ENCODE results near the gene CFAP46. TPM values are rescaled to one million over a fixed set of nuclear protein-coding genes. Genes with fewer than 3 reads are reported as not detected.
"Not testable (repeated sequence)": the region's sequence is repeated elsewhere in the genome, so short reads cannot be mapped to it uniquely, and the experiment has no call there.

Gene CFAP46
- total RNA-seq, 1 donor from 2014 or later = not detected

DNA sequence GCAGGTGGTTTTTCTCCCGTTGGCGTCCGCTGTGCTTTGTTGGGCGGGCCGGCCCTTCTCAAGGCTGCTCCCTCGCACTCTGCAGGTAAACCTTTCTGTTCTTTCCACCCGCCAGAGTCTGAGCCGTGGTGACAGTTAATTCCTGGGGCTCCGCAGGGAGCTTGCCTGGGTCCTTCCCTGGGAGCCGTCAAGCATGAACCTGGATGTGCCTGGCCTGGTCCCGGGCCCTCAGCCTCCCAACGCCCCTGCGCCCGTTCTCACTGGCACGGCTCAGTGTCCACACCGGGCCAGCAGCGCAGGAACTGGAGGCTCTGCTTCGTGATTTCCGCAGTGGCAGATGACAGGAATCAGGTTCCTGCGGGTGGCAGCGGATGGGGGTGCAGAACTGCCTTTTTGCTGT is 145.5 kb downstream of the CFAP46 start:
- H3K36me3 Mint-ChIP-seq (ENCODE audit: low read depth) = no peaks in the 10 kb centered on the region
- intact Hi-C loops (cut with micrococcal nuclease) = no loop called here
- no peak overlapping the region for H3K27ac Mint-ChIP-seq
- no peak for DNase-seq
- H3K4me1 Mint-ChIP-seq = no peaks in the 10 kb centered on the region
- no peaks in the 10 kb centered on the region for H3K9me3 Mint-ChIP-seq
- no peak overlapping the region for H3K4me3 Mint-ChIP-seq
- H3K27me3 Mint-ChIP-seq = no peaks in the 10 kb centered on the region

DNA sequence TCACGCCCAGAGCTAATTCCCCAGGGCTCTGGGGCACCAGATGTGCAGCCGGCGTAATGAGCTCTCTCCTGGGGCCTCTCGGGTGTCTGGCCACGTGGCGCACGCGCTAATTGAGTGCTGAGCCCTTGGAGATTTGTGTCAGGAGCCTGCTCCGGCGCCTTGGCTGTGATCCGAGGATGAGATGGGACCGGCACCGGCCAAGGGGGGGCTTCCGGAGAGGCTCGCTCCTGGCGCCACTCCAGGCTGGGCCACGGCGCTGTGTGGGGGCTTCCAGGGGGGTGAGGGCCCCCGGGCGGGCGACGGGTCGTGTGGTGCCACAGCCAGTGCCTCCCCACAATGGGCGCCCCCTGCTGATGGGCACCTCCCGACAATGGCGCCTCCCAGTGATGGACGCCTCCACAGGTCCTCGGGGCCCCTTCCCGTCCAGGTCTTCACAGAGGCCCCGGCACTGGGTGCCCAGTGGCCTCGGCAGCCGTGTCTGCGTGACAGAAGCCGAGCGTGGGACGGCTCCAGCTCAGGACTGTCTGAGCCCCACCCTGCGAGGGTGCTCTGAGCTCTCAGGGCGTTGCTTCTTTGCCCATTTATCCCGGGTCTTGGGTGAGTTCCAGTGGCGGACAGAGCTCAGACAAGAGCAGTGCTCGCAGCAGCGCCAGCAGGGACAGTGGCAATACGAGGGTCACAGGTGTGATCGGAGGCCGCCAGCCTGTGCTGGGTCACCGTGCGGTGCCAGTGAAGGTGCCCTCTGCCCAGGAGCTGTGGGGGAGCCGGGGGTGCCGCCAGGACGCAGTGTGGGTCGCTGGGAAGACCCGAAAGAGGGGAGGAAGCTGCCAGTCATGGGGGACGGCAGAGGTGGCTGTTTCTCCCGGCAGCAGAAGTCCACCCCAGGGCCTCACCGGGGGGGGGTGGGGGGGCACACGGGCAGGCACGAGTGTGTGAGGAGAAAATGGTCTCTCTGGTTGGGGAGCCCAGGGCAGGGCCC is 148.2 kb downstream of the CFAP46 start:
- no peak for DNase-seq
- Mint-ChIP-seq H3K27me3 (peaks cover 8% of the 10 kb centered on the region), H3K36me3 (ENCODE audit: low read depth) (no peaks in the 10 kb centered on the region), H3K27ac (no peak overlapping the region), H3K4me1 (no peaks in the 10 kb centered on the region), H3K9me3 (no peaks in the 10 kb centered on the region), H3K4me3 (no peak overlapping the region)
- intact Hi-C loops (cut with micrococcal nuclease) = no loop called here

DNA sequence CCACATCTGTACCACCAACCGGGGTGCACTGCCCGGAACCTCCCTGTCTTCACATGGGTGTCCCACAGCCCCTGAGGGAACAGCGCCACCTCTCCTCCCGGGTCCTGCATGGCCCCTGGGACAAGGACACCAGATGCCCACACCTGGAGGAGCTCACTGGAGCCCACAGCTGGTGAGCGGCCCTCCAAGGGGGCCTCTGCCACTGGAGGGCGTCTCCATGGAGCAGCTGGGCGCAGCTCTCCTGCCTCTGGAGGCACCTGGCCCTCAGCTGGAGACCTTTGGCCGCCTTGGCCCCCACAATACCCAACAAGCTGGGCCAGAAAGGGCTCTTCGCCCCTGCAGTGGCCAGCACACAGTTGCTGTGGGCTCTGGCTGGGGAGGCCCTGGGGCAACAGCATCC is 149.2 kb downstream of the CFAP46 start:
- Mint-ChIP-seq H3K4me1 (no peaks in the 10 kb centered on the region), H3K9me3 (no peaks in the 10 kb centered on the region), H3K36me3 (ENCODE audit: low read depth) (no peaks in the 10 kb centered on the region), H3K27me3 (peaks cover 11% of the 10 kb centered on the region), H3K27ac (no peak overlapping the region), H3K4me3 (no peak overlapping the region)
- DNase-seq = no peak
- intact Hi-C loops (cut with micrococcal nuclease) = no loop called here

DNA sequence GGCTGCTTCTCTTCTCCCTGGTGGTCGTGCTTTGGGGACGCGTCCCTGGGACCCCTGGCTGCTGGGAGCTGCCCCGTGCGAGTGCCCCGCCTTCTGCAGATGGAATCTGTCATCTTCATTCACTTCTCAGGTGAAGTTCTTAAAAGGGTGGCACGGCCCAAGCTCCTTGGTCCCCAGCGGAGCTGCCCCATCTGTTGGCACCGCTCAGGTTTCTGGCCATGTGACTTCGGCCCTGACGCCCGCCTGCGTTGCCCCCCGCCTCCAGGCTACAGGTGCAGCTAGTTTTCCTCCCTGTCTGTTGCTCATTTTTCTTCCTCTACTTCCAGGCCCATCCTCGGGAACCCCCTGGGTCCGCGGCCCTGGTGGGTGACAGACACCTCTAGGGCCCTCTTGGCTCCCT is 149.6 kb downstream of the CFAP46 start:
- H3K36me3 Mint-ChIP-seq (ENCODE audit: low read depth) = no peaks in the 10 kb centered on the region
- no peaks in the 10 kb centered on the region for H3K4me1 Mint-ChIP-seq
- no peak for DNase-seq
- no peak overlapping the region for H3K4me3 Mint-ChIP-seq
- peaks cover 11% of the 10 kb centered on the region for H3K27me3 Mint-ChIP-seq
- H3K9me3 Mint-ChIP-seq = no peaks in the 10 kb centered on the region
- intact Hi-C loops (cut with micrococcal nuclease) = no loop called here
- no peak overlapping the region for H3K27ac Mint-ChIP-seq

DNA sequence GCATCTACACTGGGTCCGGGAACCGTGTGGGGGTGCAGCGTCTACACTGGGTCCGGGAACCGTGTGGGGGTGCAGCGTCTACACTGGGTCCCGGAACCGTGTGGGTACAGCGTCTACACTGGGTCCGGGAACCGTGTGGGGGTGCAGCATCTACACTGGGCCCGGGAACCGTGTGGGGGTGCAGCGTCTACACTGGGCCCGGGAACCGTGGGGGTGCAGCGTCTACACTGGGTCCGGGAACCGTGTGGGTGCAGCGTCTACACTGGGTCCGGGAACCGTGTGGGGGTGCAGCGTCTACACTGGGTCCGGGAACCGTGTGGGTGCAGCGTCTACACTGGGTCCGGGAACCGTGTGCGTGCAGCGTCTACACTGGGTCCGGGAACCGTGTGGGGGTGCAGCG is 150.3 kb downstream of the CFAP46 start:
- H3K27me3 Mint-ChIP-seq = peaks cover 11% of the 10 kb centered on the region
- intact Hi-C loops (cut with micrococcal nuclease); H3K4me1 Mint-ChIP-seq; H3K4me3 Mint-ChIP-seq; H3K27ac Mint-ChIP-seq; DNase-seq; H3K9me3 Mint-ChIP-seq; H3K36me3 Mint-ChIP-seq (ENCODE audit: low read depth): not testable (repeated sequence)

DNA sequence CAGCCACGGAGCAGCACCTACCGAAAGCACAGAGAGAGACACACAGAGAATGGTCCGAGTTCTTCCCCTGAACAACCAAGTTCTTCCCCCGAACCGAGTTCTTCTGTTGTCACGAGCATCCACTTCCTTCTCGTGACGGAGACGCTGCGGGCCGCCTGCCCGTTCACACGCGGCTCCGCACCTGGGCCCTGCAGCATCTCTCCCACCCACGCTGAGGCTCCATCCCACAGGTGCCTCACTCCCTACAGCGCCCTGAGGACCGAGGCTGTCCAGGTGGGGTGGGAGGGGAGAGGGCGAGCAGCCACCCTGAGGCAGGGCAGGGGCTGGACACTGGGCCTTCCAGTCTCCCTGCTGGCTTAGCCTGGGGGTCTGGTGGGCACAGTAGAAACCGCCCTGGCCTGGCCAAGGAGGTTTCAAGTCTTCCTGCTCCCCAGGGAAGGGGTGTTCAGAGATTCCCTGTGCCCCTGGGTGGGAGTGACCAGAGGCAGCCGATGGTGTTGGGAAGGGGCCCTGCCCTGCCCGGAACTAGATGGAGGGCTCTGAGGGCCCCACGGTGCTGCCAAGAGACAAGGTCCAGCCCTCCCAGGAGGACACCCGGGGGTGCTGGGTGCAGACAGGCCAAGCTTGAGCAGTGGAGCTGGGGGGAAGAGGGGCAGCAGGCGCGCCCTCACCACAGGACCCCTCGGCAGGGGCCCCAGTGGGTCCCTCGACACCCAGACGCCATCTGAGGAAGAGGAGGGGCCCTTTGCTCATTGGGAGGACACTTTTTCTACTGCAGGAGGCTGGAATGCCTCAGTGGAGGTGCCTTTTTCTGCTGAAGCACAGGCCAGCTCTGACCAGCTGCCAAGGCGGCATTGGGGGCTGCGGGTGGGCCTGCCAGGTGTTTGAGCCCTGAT is 151.2 kb downstream of the CFAP46 start:
- H3K27me3 Mint-ChIP-seq = peaks cover 11% of the 10 kb centered on the region
- no peaks in the 10 kb centered on the region for H3K36me3 Mint-ChIP-seq (ENCODE audit: low read depth)
- no peak for DNase-seq
- intact Hi-C loops (cut with micrococcal nuclease) = no loop called here
- H3K4me3 Mint-ChIP-seq = no peak overlapping the region
- H3K9me3 Mint-ChIP-seq = no peaks in the 10 kb centered on the region
- no peak overlapping the region for H3K27ac Mint-ChIP-seq
- H3K4me1 Mint-ChIP-seq = no peaks in the 10 kb centered on the region

DNA sequence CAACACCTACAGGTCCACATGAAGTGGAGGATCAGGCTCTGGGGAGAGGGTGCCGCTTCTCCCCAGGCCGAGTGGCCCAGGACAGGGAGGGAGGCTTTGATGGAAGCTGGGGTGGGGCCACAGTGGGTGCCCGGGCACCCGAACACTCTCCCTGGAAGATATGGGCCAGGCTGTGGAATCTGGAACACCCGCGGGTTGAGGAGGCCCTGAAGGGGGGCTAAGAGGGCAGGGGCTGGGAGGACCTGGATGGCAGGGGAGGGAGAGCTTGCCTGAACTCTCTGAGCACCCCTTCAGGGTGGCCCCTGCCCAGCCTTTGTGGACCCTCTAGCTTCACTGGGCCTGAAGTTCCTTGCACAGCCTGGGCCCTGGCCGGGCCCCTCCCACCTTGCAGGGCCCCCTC is 151.9 kb downstream of the CFAP46 start:
- Mint-ChIP-seq H3K4me3 (no peak overlapping the region), H3K27ac (no peak overlapping the region), H3K36me3 (ENCODE audit: low read depth) (no peaks in the 10 kb centered on the region), H3K27me3 (peaks cover 11% of the 10 kb centered on the region), H3K9me3 (no peaks in the 10 kb centered on the region), H3K4me1 (no peaks in the 10 kb centered on the region)
- intact Hi-C loops (cut with micrococcal nuclease) = no loop called here
- DNase-seq = no peak

DNA sequence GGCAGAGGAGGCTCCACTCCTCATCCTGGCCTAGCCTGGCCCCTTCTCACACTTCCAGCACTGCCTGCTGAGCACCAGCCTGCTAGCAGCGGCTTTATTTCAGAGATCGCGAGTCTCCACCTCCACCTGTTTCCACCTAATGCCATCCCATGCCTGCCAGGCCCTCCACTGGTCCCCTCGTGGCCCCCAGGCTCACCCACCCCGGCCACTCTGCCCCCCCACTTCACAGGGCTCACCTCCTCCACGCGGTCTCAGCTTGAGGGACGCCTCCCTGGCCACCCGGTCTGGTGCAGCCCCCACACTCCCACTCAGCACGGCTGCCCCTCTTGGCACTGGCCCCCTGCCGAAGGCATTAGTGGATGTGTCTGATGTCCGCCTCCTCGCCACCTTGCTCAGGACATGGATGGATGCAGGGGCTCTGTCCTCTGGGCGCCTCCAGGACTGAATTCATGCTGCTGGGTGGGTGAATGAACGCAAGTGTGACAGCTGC is 152.7 kb downstream of the CFAP46 start:
- Mint-ChIP-seq H3K4me1 (no peaks in the 10 kb centered on the region), H3K36me3 (ENCODE audit: low read depth) (no peaks in the 10 kb centered on the region), H3K27ac (no peak overlapping the region), H3K9me3 (no peaks in the 10 kb centered on the region), H3K27me3 (peaks cover 11% of the 10 kb centered on the region), H3K4me3 (no peak overlapping the region)
- DNase-seq = no peak
- intact Hi-C loops (cut with micrococcal nuclease) = loop anchor here (10.0 kb wide), 1 partner anchor 135 kb away; no protein-coding TSS in a partner anchor

DNA sequence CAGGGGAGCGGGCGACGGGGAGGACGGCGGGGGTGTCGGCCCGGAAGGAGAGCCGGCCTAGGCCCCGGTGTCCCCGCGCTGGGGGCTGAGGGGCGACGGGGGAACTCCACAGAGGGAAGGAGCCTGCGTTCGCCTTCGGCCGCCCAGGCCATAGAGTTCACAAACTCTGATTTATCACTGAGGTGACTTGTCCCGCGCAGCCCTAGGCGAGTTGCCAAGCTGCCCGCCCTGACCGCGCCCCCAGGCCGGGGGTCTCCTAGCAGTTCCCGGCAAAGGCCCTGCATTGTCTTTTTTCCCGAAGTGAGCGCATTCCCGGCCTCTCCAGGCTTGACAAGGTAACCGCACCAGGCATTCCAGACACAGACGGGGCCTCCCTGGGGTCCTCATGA is 153.5 kb downstream of the CFAP46 start:
- Mint-ChIP-seq H3K27ac (no peak overlapping the region), H3K27me3 (peaks cover 13% of the 10 kb centered on the region), H3K4me1 (no peaks in the 10 kb centered on the region), H3K36me3 (ENCODE audit: low read depth) (no peaks in the 10 kb centered on the region), H3K4me3 (no peak overlapping the region), H3K9me3 (no peaks in the 10 kb centered on the region)
- intact Hi-C loops (cut with micrococcal nuclease) = loop anchor here (10.0 kb wide), 1 partner anchor 134 kb away; no protein-coding TSS in a partner anchor
- DNase-seq = no peak

DNA sequence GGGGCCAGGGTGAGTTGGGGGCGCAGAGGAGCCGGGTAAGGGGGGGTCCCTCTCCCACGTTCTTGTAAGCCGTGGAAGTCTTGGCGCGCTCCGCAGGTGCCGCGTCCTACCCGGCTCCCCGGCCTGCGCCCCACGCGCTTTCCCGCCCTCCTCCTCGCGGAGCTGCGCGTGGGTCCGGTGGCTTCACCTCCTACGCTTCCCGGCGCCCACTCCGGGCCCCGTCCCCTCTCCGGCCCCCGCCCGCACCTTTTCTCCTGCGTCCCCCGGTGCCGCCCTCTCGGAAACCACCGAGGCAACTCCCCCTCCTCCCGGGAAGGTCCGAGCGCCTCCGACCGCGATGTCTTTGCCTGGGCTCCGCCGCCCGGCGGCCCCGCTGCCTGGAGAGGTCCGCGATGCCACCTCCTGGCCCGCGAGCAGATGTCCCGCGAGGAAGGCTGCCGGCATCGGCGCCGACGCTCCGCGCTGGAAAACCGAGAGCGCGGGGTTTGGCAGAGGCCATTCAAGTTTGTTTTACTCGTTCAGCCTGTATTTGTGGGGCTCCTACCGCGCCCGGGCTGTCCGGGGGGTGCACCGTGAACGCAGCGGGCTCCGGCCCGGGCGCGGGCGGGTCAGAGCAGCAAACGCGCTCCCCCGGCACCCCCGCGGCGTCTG is 154.1 kb downstream of the CFAP46 start:
- Mint-ChIP-seq H3K4me3 (no peak overlapping the region), H3K4me1 (no peaks in the 10 kb centered on the region), H3K27ac (no peak overlapping the region), H3K36me3 (ENCODE audit: low read depth) (peaks cover 2% of the 10 kb centered on the region), H3K9me3 (no peaks in the 10 kb centered on the region), H3K27me3 (peaks cover 17% of the 10 kb centered on the region)
- intact Hi-C loops (cut with micrococcal nuclease) = loop anchor here (10.0 kb wide), 1 partner anchor 134 kb away; no protein-coding TSS in a partner anchor
- DNase-seq = no peak

DNA sequence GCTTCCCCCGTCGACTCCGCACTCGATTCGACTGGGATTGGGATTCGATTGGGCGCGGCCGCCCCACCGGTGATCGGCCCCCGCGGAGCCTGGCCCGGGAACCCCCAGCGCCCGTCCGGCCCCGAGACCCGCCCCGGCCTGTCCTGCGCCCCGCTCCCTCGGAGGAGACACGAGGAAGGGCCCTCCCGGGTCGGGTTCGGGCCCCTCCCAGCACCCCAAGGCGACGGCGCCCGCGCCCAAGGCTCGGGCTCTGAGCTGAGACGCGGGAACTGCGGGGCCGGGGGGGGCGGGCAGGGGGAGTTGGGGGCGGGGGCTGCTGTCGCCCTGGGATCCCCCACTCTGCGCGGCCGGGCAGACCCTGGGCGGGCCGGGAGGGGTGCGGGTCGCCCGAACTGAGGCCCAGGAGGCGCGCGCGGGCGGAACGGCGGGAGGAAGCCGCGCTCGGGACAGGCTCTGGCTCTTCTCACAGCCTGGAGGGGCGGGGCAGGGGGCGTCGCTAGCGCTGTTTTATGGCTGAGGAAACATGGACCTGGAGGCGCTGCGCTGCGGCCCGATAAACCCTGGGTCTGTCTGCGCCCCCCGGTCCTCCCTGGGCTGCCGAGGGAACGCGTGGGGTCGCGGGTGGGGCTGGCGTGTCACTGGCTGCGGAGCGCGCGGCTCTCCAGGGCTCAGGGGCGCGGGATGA is 154.7 kb downstream of the CFAP46 start:
- intact Hi-C loops (cut with micrococcal nuclease) = loop anchor here (10.0 kb wide), 1 partner anchor 133 kb away; no protein-coding TSS in a partner anchor

DNA sequence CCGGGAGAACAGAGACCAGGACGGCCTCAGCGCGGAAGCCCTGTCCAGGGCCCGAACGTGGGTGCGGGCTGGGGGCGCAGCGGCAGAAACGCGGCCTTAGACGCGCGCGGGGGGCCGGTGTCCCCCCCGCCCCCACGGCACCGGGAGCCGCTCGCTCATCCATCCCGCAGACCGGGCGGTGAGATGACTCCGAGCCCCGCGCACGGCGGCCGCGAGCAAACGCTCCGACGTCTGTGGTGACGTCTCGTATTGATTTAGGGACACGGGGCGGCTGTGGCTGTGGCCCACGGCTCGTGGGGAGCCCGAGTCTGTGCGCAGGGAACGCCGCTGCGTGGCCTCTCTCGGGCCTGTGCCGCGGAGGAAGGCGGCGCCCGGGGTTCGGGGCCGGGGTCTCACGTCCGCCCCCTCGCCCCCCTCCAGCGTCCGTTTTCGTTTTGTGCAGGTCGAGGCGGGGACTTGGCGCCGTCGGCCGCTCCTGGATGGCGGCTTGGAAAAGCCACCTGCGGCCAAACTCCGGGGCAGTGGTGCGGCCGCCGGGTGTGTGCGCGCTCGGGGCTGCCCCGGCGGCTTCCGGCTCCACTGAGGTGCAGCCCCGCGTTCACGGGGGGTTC is 155.4 kb downstream of the CFAP46 start:
- no peak for DNase-seq
- Mint-ChIP-seq H3K36me3 (ENCODE audit: low read depth) (peaks cover 6% of the 10 kb centered on the region), H3K27ac (no peak overlapping the region), H3K9me3 (no peaks in the 10 kb centered on the region), H3K4me1 (no peaks in the 10 kb centered on the region), H3K4me3 (no peak overlapping the region), H3K27me3 (peaks cover 25% of the 10 kb centered on the region)
- intact Hi-C loops (cut with micrococcal nuclease) = loop anchor here (10.0 kb wide), 1 partner anchor 132 kb away; no protein-coding TSS in a partner anchor

More for the DNA sequence above, 154.7 kb downstream of the CFAP46 start:
- no peak for DNase-seq
- no peak overlapping the region for H3K27ac Mint-ChIP-seq
- H3K4me1 Mint-ChIP-seq = no peaks in the 10 kb centered on the region
- peaks cover 6% of the 10 kb centered on the region for H3K36me3 Mint-ChIP-seq (ENCODE audit: low read depth)
- H3K9me3 Mint-ChIP-seq = no peaks in the 10 kb centered on the region
- peaks cover 24% of the 10 kb centered on the region for H3K27me3 Mint-ChIP-seq
- no peak overlapping the region for H3K4me3 Mint-ChIP-seq
